WTC11 (cell line): Measurements from ENCODE around the gene GRM4.

Experiments used
- TF ChIP-seq, protein P1 (sequence below): fragments of 200-600 bp; IDR thresholded peaks from 2 replicates; pipeline ENCODE4 v1.8.0; 2022; ENCODE audit warnings: antibody characterized with exemption
- TF ChIP-seq, protein P2 (sequence below): sonication (generic); formaldehyde crosslinking; IDR thresholded peaks from 2 replicates; pipeline ENCODE4 v1.8.0; 2023; ENCODE audit warnings: missing genetic modification reagents

DNA sequence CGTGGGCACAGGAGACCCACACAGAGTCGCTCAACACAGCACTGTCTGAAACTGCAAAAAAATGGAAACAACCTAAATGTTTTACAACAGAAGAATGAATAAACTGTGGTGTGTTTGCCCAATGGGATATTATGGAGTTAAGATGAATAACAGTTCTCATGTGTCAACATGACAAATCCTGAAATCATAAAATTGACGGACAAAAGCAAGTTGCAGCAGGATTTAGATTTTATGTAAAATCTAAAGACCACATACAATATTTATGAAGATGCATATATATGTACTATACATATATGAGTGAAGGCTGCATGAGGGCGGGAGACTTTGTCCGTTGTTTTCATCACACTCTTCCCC, 79.7 kb downstream of the GRM4 start:
- TF ChIP-seq, protein P1, sequence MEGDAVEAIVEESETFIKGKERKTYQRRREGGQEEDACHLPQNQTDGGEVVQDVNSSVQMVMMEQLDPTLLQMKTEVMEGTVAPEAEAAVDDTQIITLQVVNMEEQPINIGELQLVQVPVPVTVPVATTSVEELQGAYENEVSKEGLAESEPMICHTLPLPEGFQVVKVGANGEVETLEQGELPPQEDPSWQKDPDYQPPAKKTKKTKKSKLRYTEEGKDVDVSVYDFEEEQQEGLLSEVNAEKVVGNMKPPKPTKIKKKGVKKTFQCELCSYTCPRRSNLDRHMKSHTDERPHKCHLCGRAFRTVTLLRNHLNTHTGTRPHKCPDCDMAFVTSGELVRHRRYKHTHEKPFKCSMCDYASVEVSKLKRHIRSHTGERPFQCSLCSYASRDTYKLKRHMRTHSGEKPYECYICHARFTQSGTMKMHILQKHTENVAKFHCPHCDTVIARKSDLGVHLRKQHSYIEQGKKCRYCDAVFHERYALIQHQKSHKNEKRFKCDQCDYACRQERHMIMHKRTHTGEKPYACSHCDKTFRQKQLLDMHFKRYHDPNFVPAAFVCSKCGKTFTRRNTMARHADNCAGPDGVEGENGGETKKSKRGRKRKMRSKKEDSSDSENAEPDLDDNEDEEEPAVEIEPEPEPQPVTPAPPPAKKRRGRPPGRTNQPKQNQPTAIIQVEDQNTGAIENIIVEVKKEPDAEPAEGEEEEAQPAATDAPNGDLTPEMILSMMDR: no peak
- TF ChIP-seq, protein P2, sequence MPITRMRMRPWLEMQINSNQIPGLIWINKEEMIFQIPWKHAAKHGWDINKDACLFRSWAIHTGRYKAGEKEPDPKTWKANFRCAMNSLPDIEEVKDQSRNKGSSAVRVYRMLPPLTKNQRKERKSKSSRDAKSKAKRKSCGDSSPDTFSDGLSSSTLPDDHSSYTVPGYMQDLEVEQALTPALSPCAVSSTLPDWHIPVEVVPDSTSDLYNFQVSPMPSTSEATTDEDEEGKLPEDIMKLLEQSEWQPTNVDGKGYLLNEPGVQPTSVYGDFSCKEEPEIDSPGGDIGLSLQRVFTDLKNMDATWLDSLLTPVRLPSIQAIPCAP (CRISPR knock-in tag): no peak
